ENCODE results near the gene CCDC110. TPM values are rescaled to one million over a fixed set of nuclear protein-coding genes. Genes with fewer than 3 reads are reported as not detected.

The CCDC110 gene
- total and polyA plus RNA-seq, 2 experiments from 2014 or later: 0.13 to 0.22 TPM

GRCh38 chr4:185467101-185467500, 4.4 kb downstream of the CCDC110 start:
- Histone ChIP-seq H4K20me1 (ENCODE audit: insufficient read depth) (no peaks in the 10 kb centered on the region), H3K4me1 (ENCODE audit: insufficient read depth) (peaks cover 13% of the 10 kb centered on the region), H3K27ac (no peak overlapping the region), H3K9ac (no peak overlapping the region; the same call in 1 of the 2 replicates), H3K79me2 (ENCODE audit: insufficient read depth) (no peaks in the 10 kb centered on the region), H3K9me2 (ENCODE audit: insufficient read depth) (no peaks in the 10 kb centered on the region), H3K9me3 (ENCODE audit: low read depth) (no peaks in the 10 kb centered on the region), H3F3A (ENCODE audit: insufficient read depth) (peaks cover 17% of the 10 kb centered on the region), H3K4me3 (peak overlapping the region; percentile 54), H3K4me2 (ENCODE audit: unreplicated experiment) (peak overlapping the region; percentile 39), H3K36me3 (ENCODE audit: low read depth) (no peaks in the 10 kb centered on the region), H2AFZ (peak overlapping the region; percentile 65), H3K27me3 (replicated peaks; ENCODE audit: insufficient read depth) (peaks cover 8% of the 10 kb centered on the region; the same call in 1 of the 2 replicates)
- WGBS, 2 experiments (ENCODE audit: low coverage in 1 of 2, low lambda C conversion rate in 2 of 2, missing lambda C conversion rate in 2 of 2): 13 to 16% methylated on average over 4 of the region's 4 CpGs
- DNase-seq: peak; percentile 59
- TF ChIP-seq EZH2phosphoT487 (IDR thresholded peaks at IDR 0.05; ENCODE audit: insufficient read depth, low read depth) (no peak), EZH2 (IDR thresholded peaks at IDR 0.05; ENCODE audit: insufficient read depth, poor library complexity, severe bottlenecking) (no peak)
- in situ Hi-C loops (cut with MboI): no loop called here

- Histone ChIP-seq H2AFZ (no peak overlapping the region), H3K27me3 (replicated peaks; ENCODE audit: insufficient read depth) (peaks cover 8% of the 10 kb centered on the region; the same call in 1 of the 2 replicates), H3K9ac (no peak overlapping the region), H3K4me3 (no peak overlapping the region), H3K4me2 (ENCODE audit: unreplicated experiment) (no peak overlapping the region), H3K9me2 (ENCODE audit: insufficient read depth) (no peaks in the 10 kb centered on the region), H3K4me1 (ENCODE audit: insufficient read depth) (peaks cover 11% of the 10 kb centered on the region), H3K9me3 (ENCODE audit: low read depth) (no peaks in the 10 kb centered on the region), H3K27ac (no peak overlapping the region), H3K79me2 (ENCODE audit: insufficient read depth) (no peaks in the 10 kb centered on the region), H3K36me3 (ENCODE audit: low read depth) (no peaks in the 10 kb centered on the region), H4K20me1 (ENCODE audit: insufficient read depth) (no peaks in the 10 kb centered on the region), H3F3A (ENCODE audit: insufficient read depth) (peaks cover 17% of the 10 kb centered on the region)
- DNase-seq: no peak
- in situ Hi-C loops (cut with MboI): no loop called here
- TF ChIP-seq EZH2phosphoT487 (IDR thresholded peaks at IDR 0.05; ENCODE audit: insufficient read depth, low read depth) (no peak), EZH2 (IDR thresholded peaks at IDR 0.05; ENCODE audit: insufficient read depth, poor library complexity, severe bottlenecking) (no peak)
- 68 to 72% methylated on average over 3 of the region's 3 CpGs for WGBS, 2 experiments (ENCODE audit: low coverage in 1 of 2, low lambda C conversion rate in 2 of 2, missing lambda C conversion rate in 2 of 2)
Observed at GRCh38 chr4:185465707-185466106, 5.8 kb downstream of the CCDC110 start.

GRCh38 chr4:185464887-185465286, 6.6 kb downstream of the CCDC110 start:
- Histone ChIP-seq H3K4me3 (no peak overlapping the region), H3K27me3 (replicated peaks; ENCODE audit: insufficient read depth) (no peaks in the 10 kb centered on the region; the same call in 1 of the 2 replicates), H3K79me2 (ENCODE audit: insufficient read depth) (no peaks in the 10 kb centered on the region), H2AFZ (no peak overlapping the region), H3F3A (ENCODE audit: insufficient read depth) (peaks cover 13% of the 10 kb centered on the region), H3K27ac (no peak overlapping the region), H3K4me2 (ENCODE audit: unreplicated experiment) (no peak overlapping the region), H4K20me1 (ENCODE audit: insufficient read depth) (no peaks in the 10 kb centered on the region), H3K9me2 (ENCODE audit: insufficient read depth) (no peaks in the 10 kb centered on the region), H3K9me3 (ENCODE audit: low read depth) (no peaks in the 10 kb centered on the region), H3K4me1 (ENCODE audit: insufficient read depth) (peaks cover 11% of the 10 kb centered on the region), H3K9ac (no peak overlapping the region), H3K36me3 (ENCODE audit: low read depth) (no peaks in the 10 kb centered on the region)
- WGBS, 2 experiments (ENCODE audit: low coverage in 1 of 2, low lambda C conversion rate in 2 of 2, missing lambda C conversion rate in 2 of 2): 24 to 26% methylated on average over 1 of the region's 1 CpG
- no peak for DNase-seq
- no peak for TF ChIP-seq EZH2phosphoT487 (IDR thresholded peaks at IDR 0.05; ENCODE audit: insufficient read depth, low read depth)
- no peak for TF ChIP-seq EZH2 (IDR thresholded peaks at IDR 0.05; ENCODE audit: insufficient read depth, poor library complexity, severe bottlenecking)
- in situ Hi-C loops (cut with MboI): no loop called here

GRCh38 chr4:185464183-185464582, 7.3 kb downstream of the CCDC110 start:
- TF ChIP-seq EZH2phosphoT487 (IDR thresholded peaks at IDR 0.05; ENCODE audit: insufficient read depth, low read depth) (no peak), EZH2 (IDR thresholded peaks at IDR 0.05; ENCODE audit: insufficient read depth, poor library complexity, severe bottlenecking) (no peak)
- H3K9me3 ChIP-seq (ENCODE audit: low read depth): no peaks in the 10 kb centered on the region
- H3K4me3 ChIP-seq: no peak overlapping the region
- 38 to 41% methylated on average over 6 of the region's 6 CpGs for WGBS, 2 experiments (ENCODE audit: low coverage in 1 of 2, low lambda C conversion rate in 2 of 2, missing lambda C conversion rate in 2 of 2)
- H3K36me3 ChIP-seq (ENCODE audit: low read depth): no peaks in the 10 kb centered on the region
- H3K27me3 ChIP-seq (replicated peaks; ENCODE audit: insufficient read depth): no peaks in the 10 kb centered on the region; the same call in 1 of the 2 replicates
- H3K9ac ChIP-seq: no peak overlapping the region
- no peak overlapping the region for H3K27ac ChIP-seq
- H2AFZ ChIP-seq: no peak overlapping the region
- no peak overlapping the region for H3K4me2 ChIP-seq (ENCODE audit: unreplicated experiment)
- DNase-seq: no peak
- H3K9me2 ChIP-seq (ENCODE audit: insufficient read depth): no peaks in the 10 kb centered on the region
- H3K79me2 ChIP-seq (ENCODE audit: insufficient read depth): no peaks in the 10 kb centered on the region
- no peaks in the 10 kb centered on the region for H4K20me1 ChIP-seq (ENCODE audit: insufficient read depth)
- H3F3A ChIP-seq (ENCODE audit: insufficient read depth): peaks cover 13% of the 10 kb centered on the region
- in situ Hi-C loops (cut with MboI): no loop called here
- H3K4me1 ChIP-seq (ENCODE audit: insufficient read depth): peaks cover 11% of the 10 kb centered on the region

GRCh38 chr4:185463541-185463940, 8.0 kb downstream of the CCDC110 start:
- Histone ChIP-seq H3K4me1 (ENCODE audit: insufficient read depth) (peaks cover 11% of the 10 kb centered on the region), H3K9me2 (ENCODE audit: insufficient read depth) (no peaks in the 10 kb centered on the region), H3K36me3 (ENCODE audit: low read depth) (no peaks in the 10 kb centered on the region), H3F3A (ENCODE audit: insufficient read depth) (peaks cover 13% of the 10 kb centered on the region), H4K20me1 (ENCODE audit: insufficient read depth) (no peaks in the 10 kb centered on the region), H3K79me2 (ENCODE audit: insufficient read depth) (no peaks in the 10 kb centered on the region), H3K4me2 (ENCODE audit: unreplicated experiment) (no peak overlapping the region), H3K9ac (no peak overlapping the region), H3K27me3 (replicated peaks; ENCODE audit: insufficient read depth) (no peaks in the 10 kb centered on the region; the same call in 1 of the 2 replicates), H3K27ac (no peak overlapping the region), H2AFZ (no peak overlapping the region), H3K4me3 (no peak overlapping the region), H3K9me3 (ENCODE audit: low read depth) (no peaks in the 10 kb centered on the region)
- TF ChIP-seq EZH2 (IDR thresholded peaks at IDR 0.05; ENCODE audit: insufficient read depth, poor library complexity, severe bottlenecking) (no peak), EZH2phosphoT487 (IDR thresholded peaks at IDR 0.05; ENCODE audit: insufficient read depth, low read depth) (no peak)
- in situ Hi-C loops (cut with MboI): no loop called here
- WGBS, 2 experiments (ENCODE audit: low coverage in 1 of 2, low lambda C conversion rate in 2 of 2, missing lambda C conversion rate in 2 of 2): 87 to 91% methylated on average over 6 of the region's 6 CpGs
- no peak for DNase-seq
